ENCODE data around the gene RBMXL3.

Gene RBMXL3

DNA sequence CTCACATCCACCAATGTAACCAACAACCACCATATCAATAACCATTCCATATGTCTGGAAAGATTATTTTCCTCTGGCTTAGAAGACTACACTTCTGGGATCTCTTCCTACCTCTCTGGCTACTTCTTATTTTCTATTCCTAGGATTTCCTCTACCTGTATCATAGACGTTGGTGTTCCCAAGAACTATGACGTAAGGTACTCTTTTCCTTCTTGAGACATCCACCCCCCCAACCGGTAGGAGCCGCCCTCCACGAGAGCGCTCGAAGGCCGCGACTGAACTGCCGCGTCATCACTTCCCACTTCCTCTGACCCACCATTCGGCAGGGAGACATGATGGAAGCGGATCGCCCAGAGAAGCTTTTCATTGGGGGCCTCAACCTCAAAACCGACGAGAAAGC lies at the start of gene RBMXL3:
RBMXL3 (plus strand) TSS at position 301 of the 400 bp plus-strand sequence; CDS start at position 333, 32 bp downstream.
- in situ Hi-C loops (cut with HindIII; ENCODE audit: low sequenced_read_pairs), result no loop called here
- no peak for DNase-seq (ENCODE audit: low read depth)
- TF ChIP-seq, protein P1, sequence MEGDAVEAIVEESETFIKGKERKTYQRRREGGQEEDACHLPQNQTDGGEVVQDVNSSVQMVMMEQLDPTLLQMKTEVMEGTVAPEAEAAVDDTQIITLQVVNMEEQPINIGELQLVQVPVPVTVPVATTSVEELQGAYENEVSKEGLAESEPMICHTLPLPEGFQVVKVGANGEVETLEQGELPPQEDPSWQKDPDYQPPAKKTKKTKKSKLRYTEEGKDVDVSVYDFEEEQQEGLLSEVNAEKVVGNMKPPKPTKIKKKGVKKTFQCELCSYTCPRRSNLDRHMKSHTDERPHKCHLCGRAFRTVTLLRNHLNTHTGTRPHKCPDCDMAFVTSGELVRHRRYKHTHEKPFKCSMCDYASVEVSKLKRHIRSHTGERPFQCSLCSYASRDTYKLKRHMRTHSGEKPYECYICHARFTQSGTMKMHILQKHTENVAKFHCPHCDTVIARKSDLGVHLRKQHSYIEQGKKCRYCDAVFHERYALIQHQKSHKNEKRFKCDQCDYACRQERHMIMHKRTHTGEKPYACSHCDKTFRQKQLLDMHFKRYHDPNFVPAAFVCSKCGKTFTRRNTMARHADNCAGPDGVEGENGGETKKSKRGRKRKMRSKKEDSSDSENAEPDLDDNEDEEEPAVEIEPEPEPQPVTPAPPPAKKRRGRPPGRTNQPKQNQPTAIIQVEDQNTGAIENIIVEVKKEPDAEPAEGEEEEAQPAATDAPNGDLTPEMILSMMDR (IDR thresholded peaks at IDR 0.05; ENCODE audit: low read depth, low read length, missing control alignments), result no peak
- no peak within 1 kb of the TSS for H3K4me3 ChIP-seq (ENCODE audit: low read depth, low read length)

DNA sequence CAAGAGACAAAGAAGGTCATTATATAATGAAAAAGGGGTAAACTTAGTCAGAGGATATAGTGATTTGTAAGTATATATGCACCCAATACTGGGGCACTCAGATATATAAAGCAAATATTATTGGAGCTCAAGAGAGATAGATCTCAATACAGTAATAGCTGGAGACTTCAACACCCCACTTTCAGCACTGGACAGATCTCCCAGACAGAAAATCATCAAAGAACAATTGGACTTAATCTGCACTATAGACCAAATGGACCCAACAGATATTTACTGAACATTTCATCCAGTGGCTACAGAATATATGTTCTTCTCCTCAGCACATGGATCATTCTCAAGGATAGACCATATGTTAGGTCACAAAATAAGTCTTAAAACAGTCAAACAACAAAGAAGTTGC lies 47.2 kb upstream of the RBMXL3 start:
- DNase-seq (ENCODE audit: low read depth), result no peak
- TF ChIP-seq, protein P1 (IDR thresholded peaks at IDR 0.05; ENCODE audit: low read depth, low read length, missing control alignments), result no peak
- no peak overlapping the region for H3K4me3 ChIP-seq (ENCODE audit: low read depth, low read length)
- in situ Hi-C loops (cut with HindIII; ENCODE audit: low sequenced_read_pairs), result no loop called here

GRCh38 chrX:115147220-115147619 lies 42.0 kb upstream of the RBMXL3 start:
- in situ Hi-C loops (cut with HindIII; ENCODE audit: low sequenced_read_pairs), result no loop called here
- DNase-seq (ENCODE audit: low read depth), result no peak
- TF ChIP-seq, protein P1 (IDR thresholded peaks at IDR 0.05; ENCODE audit: low read depth, low read length, missing control alignments), result peak; percentile 19
- no peak overlapping the region for H3K4me3 ChIP-seq (ENCODE audit: low read depth, low read length)

DNA sequence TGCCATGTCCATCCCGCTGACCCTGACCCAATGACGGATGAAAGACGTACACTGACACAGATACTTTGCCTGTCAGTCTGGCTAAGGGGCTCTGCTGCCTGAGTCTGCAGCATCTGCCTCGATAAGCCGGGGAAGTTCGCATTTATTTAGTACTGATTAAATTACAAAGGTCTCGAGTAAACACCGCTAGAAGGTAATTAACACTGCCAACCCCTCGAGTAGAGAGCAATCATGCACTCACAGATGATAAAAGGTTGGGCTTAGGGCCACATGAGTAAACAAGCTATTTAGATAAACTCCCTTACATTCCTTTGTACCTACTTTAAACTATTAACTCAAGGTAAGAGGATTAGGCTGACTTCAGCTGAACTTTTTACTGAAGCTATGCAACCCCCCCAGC lies 16.0 kb upstream of the RBMXL3 start:
- H3K4me3 ChIP-seq (ENCODE audit: low read depth, low read length), result no peak overlapping the region
- TF ChIP-seq, protein P1 (IDR thresholded peaks at IDR 0.05; ENCODE audit: low read depth, low read length, missing control alignments), result no peak
- in situ Hi-C loops (cut with HindIII; ENCODE audit: low sequenced_read_pairs), result no loop called here

GRCh38 chrX:115174548-115174947 lies 14.7 kb upstream of the RBMXL3 start:
- DNase-seq (ENCODE audit: low read depth), result no peak
- TF ChIP-seq, protein P1 (IDR thresholded peaks at IDR 0.05; ENCODE audit: low read depth, low read length, missing control alignments), result no peak
- in situ Hi-C loops (cut with HindIII; ENCODE audit: low sequenced_read_pairs), result no loop called here
- no peak overlapping the region for H3K4me3 ChIP-seq (ENCODE audit: low read depth, low read length)

More for the DNA sequence above, 16.0 kb upstream of the RBMXL3 start:
- DNase-seq (ENCODE audit: low read depth), result no peak

DNA sequence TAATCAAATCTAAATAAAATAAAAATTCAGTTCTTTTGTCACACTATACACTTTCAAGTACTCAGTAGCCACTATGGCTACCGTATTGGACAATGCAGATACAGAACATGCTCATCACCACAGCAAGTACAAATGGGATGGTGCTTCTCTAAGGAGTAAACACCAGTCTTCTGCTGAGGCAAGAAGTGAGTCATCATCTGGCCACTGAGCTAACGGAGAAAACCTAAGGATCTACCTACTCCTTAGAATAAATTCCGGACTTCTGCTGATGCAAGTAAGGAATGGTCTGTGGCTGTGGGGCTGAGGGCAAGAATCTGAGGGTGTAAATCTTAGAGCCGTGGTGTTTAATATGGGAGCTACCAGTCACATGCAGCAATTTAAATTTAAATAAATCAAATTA lies 11.3 kb upstream of the RBMXL3 start:
- DNase-seq (ENCODE audit: low read depth), result no peak
- in situ Hi-C loops (cut with HindIII; ENCODE audit: low sequenced_read_pairs), result no loop called here
- TF ChIP-seq, protein P1 (IDR thresholded peaks at IDR 0.05; ENCODE audit: low read depth, low read length, missing control alignments), result no peak

GRCh38 chrX:115178473-115178872 lies 10.7 kb upstream of the RBMXL3 start:
- H3K4me3 ChIP-seq (ENCODE audit: low read depth, low read length), result no peak overlapping the region
- TF ChIP-seq, protein P1 (IDR thresholded peaks at IDR 0.05; ENCODE audit: low read depth, low read length, missing control alignments), result no peak
- in situ Hi-C loops (cut with HindIII; ENCODE audit: low sequenced_read_pairs), result no loop called here
- no peak for DNase-seq (ENCODE audit: low read depth)

More for the DNA sequence above, 11.3 kb upstream of the RBMXL3 start:
- no peak overlapping the region for H3K4me3 ChIP-seq (ENCODE audit: low read depth, low read length)
